Stimulated activated CD4-positive, alpha-beta T cell treated with anti-CD3 and anti-CD28 coated beads, Interleukin-4, amount 100 ng/mL, for 4 hours (primary cell): Measurements from ENCODE around the gene PSMA8.
"Not testable (repeated sequence)": the region's sequence is repeated elsewhere in the genome, so short reads cannot be mapped to it uniquely, and the experiment has no call there.

Experiments used
- DNase-seq, 2 experiments: peaks; one replicate each; pipeline ENCODE4 v3.0.0-alpha.2; 2020

Gene PSMA8

DNA sequence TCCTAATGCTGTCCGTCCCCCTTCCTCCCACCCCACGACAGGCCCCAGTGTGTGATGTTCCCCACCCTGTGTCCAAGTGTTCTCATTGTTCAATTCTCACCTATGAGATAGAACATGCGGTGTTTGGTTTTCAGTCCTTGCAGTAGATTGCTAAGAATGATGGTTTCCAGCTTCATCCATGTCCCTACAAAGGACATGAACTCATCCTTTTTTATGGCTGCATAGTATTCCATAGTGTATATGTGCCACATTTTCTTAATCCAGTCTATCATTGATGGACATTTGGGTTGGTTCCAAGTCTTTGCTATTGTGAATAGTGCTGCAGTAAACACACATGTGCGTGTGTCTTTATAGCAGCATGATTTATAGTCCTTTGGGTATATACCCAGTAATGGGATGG is 105.0 kb downstream of the PSMA8 start:
- DNase-seq = not testable (repeated sequence)

- DNase-seq = not testable (repeated sequence)
These were observed 108.7 kb downstream of the PSMA8 start for GRCh38 chr18:26242392-26242791.
